GM12865 (cell line): ENCODE measurements around the gene DHRS4.

Experiments used
- DNase-seq: peaks from one replicate; pipeline ENCODE4 v3.0.0; 2010; ENCODE audit warnings: low read depth
- H3K4me3 ChIP-seq: 2 replicates; pipeline ENCODE4 v1.5.1; 2011; ENCODE audit warnings: mild to moderate bottlenecking, low read depth, low read length, control low read depth
- CTCF ChIP-seq: IDR thresholded peaks from 2 replicates; pipeline ENCODE4 v1.5.1; 2011; ENCODE audit warnings: low read length, control low read depth, low read depth, inconsistent platforms; ENCODE audit not compliant: insufficient read depth; ENCODE audit errors: missing control alignments

Gene DHRS4

DNA sequence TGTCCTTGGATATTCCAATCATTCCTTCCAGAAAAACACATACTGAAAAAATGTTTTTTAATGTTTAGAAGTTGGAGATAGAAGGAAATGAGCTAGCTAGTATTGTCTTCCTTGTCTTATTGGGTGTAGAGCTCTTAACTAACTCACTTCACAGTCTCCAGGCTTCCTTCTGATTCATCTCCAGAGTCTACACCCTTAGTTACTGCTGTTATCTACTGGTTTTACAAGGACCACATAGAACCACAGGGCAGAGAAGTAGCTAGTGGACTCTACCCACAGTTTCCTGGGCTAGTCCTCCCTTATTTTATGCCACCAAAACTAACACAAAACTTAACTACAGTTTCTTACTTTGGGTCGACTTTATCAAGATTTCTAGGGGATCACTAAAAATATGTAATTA, 31.0 kb upstream of the DHRS4 start:
- no peak for TF ChIP-seq CTCF
- DNase-seq, result no peak
- H3K4me3 ChIP-seq, result no peak overlapping the region

- TF ChIP-seq CTCF, result no peak
- no peak overlapping the region for H3K4me3 ChIP-seq
- DNase-seq, result no peak
Measured at GRCh38 chr14:23925523-23926075, 28.0 kb upstream of the DHRS4 start.

DNA sequence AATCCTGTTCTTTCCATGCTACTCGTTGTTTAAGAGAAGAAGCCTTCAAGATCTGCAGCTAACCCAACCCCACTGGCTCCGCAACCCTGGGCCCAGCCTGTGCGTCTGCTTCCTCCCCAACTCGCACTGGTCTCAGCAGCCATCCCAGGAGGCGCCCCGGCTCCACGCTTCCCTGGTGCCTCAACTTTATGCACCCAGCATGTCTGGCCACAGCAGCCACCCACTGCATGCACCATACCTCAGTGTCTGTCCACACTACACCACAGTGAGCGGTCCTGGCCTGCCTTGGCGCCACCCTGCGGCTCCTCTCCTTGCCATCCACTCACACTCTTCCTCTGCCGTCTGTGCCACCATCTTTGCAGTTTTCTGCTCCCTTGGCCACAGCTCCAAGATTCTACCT, 27.0 kb upstream of the DHRS4 start:
- DNase-seq, result no peak
- TF ChIP-seq CTCF, result no peak
- no peak overlapping the region for H3K4me3 ChIP-seq

GRCh38 chr14:23929136-23929535, 24.4 kb upstream of the DHRS4 start:
- TF ChIP-seq CTCF, result no peak
- no peak for DNase-seq
- H3K4me3 ChIP-seq, result no peak overlapping the region

DNA sequence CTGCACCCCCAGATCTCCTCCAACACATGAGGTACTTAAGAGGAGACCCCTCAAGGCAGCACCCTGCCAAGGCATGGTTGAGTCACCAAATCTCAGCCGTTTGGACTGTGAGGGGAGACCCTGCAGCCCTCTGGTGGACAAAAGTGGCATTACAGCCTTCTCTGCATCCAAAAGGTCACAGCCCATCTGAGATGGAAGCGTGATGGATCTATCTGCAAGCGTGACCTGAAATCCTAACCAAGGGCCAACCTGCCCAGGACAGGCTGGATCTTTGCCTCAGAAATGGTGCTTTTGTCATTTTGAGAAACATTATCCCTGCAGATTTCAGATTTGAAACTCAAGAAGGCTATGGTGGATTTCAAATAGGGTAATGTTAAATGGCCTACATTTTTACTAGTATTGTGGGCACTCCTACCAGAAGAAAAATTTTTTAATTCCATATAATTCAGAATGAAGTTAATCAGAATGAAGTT, 23.7 kb upstream of the DHRS4 start:
- peak; percentile 79 for DNase-seq
- TF ChIP-seq CTCF, result peak; percentile 96
- no peak overlapping the region for H3K4me3 ChIP-seq

GRCh38 chr14:23930742-23931141, 22.8 kb upstream of the DHRS4 start:
- no peak overlapping the region for H3K4me3 ChIP-seq
- no peak for DNase-seq
- TF ChIP-seq CTCF, result no peak

GRCh38 chr14:23931721-23932289, 21.8 kb upstream of the DHRS4 start:
- TF ChIP-seq CTCF, result no peak
- H3K4me3 ChIP-seq, result no peak overlapping the region
- no peak for DNase-seq
